ENCODE results near the gene ARHGEF28. TPM values are rescaled to one million over a fixed set of nuclear protein-coding genes. Genes with fewer than 3 reads are reported as not detected.

The ARHGEF28 gene
- total RNA-seq, 4 donors from 2014 or later, result 9.8 to 18.7 (median 18.6) TPM

GRCh38 chr5:73938938-73939320 is 312.9 kb downstream of the ARHGEF28 start:
- TF ChIP-seq, protein P1, sequence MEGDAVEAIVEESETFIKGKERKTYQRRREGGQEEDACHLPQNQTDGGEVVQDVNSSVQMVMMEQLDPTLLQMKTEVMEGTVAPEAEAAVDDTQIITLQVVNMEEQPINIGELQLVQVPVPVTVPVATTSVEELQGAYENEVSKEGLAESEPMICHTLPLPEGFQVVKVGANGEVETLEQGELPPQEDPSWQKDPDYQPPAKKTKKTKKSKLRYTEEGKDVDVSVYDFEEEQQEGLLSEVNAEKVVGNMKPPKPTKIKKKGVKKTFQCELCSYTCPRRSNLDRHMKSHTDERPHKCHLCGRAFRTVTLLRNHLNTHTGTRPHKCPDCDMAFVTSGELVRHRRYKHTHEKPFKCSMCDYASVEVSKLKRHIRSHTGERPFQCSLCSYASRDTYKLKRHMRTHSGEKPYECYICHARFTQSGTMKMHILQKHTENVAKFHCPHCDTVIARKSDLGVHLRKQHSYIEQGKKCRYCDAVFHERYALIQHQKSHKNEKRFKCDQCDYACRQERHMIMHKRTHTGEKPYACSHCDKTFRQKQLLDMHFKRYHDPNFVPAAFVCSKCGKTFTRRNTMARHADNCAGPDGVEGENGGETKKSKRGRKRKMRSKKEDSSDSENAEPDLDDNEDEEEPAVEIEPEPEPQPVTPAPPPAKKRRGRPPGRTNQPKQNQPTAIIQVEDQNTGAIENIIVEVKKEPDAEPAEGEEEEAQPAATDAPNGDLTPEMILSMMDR (IDR thresholded peaks at IDR 0.05), result no peak
- TF ChIP-seq POLR2A (IDR thresholded peaks at IDR 0.05) (no peak), POLR2AphosphoS5 (IDR thresholded peaks at IDR 0.05) (no peak), EP300 (IDR thresholded peaks at IDR 0.05; ENCODE audit: low read depth) (no peak)
- H3K27ac ChIP-seq, result no peak overlapping the region
- WGBS, 2 donors (ENCODE audit: low coverage in 1 of 2), result 78 to 79% methylated on average over 4 to 5 of the region's 5 CpGs
- no peaks in the 10 kb centered on the region for H3K27me3 ChIP-seq
- H3K36me3 ChIP-seq, result no peaks in the 10 kb centered on the region
- in situ Hi-C loops (cut with MboI; ENCODE audit: low pct_ligation_motif_present in 1 of 4, low pct_unique_long_range_greater_than_20kb in 1 of 4, low sequenced_read_pairs in 3 of 4) (no loop called here), intact Hi-C loops (cut with DNase I; ENCODE audit: low total_unique reads) (no loop called here)
- H3K9me3 ChIP-seq, result no peaks in the 10 kb centered on the region
- DNase-seq, result no peak
- no peaks in the 10 kb centered on the region for H3K4me1 ChIP-seq
- no peak overlapping the region for H3K4me3 ChIP-seq

- intact Hi-C loops (cut with DNase I; ENCODE audit: low total_unique reads), result no loop called here
- TF ChIP-seq POLR2AphosphoS5 (IDR thresholded peaks at IDR 0.05), result no peak
- no peak for TF ChIP-seq POLR2A (IDR thresholded peaks at IDR 0.05)
- TF ChIP-seq EP300 (IDR thresholded peaks at IDR 0.05; ENCODE audit: low read depth), result no peak
- TF ChIP-seq, protein P1 (IDR thresholded peaks at IDR 0.05), result no peak
- H3K4me3 ChIP-seq, result no peak overlapping the region
- 63 to 64% methylated on average over 2 to 3 of the region's 3 CpGs for WGBS, 2 donors (ENCODE audit: low coverage in 1 of 2)
- H3K27me3 ChIP-seq, result no peaks in the 10 kb centered on the region
- DNase-seq, result no peak
- in situ Hi-C loops (cut with MboI; ENCODE audit: low pct_ligation_motif_present in 1 of 4, low pct_unique_long_range_greater_than_20kb in 1 of 4, low sequenced_read_pairs in 3 of 4), result no loop called here
- no peaks in the 10 kb centered on the region for H3K4me1 ChIP-seq
- H3K9me3 ChIP-seq, result peaks cover 0 to 4% of the 10 kb centered on the region in 2 donors
- no peaks in the 10 kb centered on the region for H3K36me3 ChIP-seq
- no peak overlapping the region for H3K27ac ChIP-seq
Measured at GRCh38 chr5:73939557-73939956, 313.6 kb downstream of the ARHGEF28 start.

- Histone ChIP-seq H3K4me1 (no peaks in the 10 kb centered on the region), H3K36me3 (no peaks in the 10 kb centered on the region), H3K9me3 (peaks cover 0 to 6% of the 10 kb centered on the region in 2 donors), H3K27ac (no peak overlapping the region), H3K27me3 (no peaks in the 10 kb centered on the region), H3K4me3 (no peak overlapping the region)
- intact Hi-C loops (cut with DNase I; ENCODE audit: low total_unique reads) (no loop called here), in situ Hi-C loops (cut with MboI; ENCODE audit: low pct_ligation_motif_present in 1 of 4, low pct_unique_long_range_greater_than_20kb in 1 of 4, low sequenced_read_pairs in 3 of 4) (no loop called here)
- TF ChIP-seq EP300 (IDR thresholded peaks at IDR 0.05; ENCODE audit: low read depth) (no peak), POLR2A (IDR thresholded peaks at IDR 0.05) (no peak), POLR2AphosphoS5 (IDR thresholded peaks at IDR 0.05) (no peak)
- TF ChIP-seq, protein P1 (IDR thresholded peaks at IDR 0.05), result no peak
- no peak for DNase-seq
Measured at GRCh38 chr5:73940026-73940425, 314.0 kb downstream of the ARHGEF28 start.

- H3K36me3 ChIP-seq, result no peaks in the 10 kb centered on the region
- DNase-seq, result no peak
- H3K4me1 ChIP-seq, result no peaks in the 10 kb centered on the region
- peaks cover 0 to 6% of the 10 kb centered on the region in 2 donors for H3K9me3 ChIP-seq
- TF ChIP-seq, protein P1 (IDR thresholded peaks at IDR 0.05), result no peak
- no peak for TF ChIP-seq POLR2A (IDR thresholded peaks at IDR 0.05)
- TF ChIP-seq POLR2AphosphoS5 (IDR thresholded peaks at IDR 0.05), result no peak
- no peak for TF ChIP-seq EP300 (IDR thresholded peaks at IDR 0.05; ENCODE audit: low read depth)
- H3K27me3 ChIP-seq, result no peaks in the 10 kb centered on the region
- in situ Hi-C loops (cut with MboI; ENCODE audit: low pct_ligation_motif_present in 1 of 4, low pct_unique_long_range_greater_than_20kb in 1 of 4, low sequenced_read_pairs in 3 of 4), result no loop called here
- intact Hi-C loops (cut with DNase I; ENCODE audit: low total_unique reads), result no loop called here
- 77 to 85% methylated on average over 3 of the region's 3 CpGs for WGBS, 2 donors (ENCODE audit: low coverage in 1 of 2)
- H3K4me3 ChIP-seq, result no peak overlapping the region
- no peak overlapping the region for H3K27ac ChIP-seq
Measured at GRCh38 chr5:73940801-73941200, 314.8 kb downstream of the ARHGEF28 start.
